Endothelial cell of umbilical vein (primary cell): ENCODE measurements around the gene DYRK1B. TPM values are rescaled to one million over a fixed set of nuclear protein-coding genes. Genes with fewer than 3 reads are reported as not detected.

Experiments used
- BruUV-seq: library from RNA; stranded (reverse); fragments of 400-500 nt; replicated peaks from 2 replicates; lab custom pipeline; 2021; lab: Mats Ljungman, UMichigan
- CTCF ChIA-PET: fragments of 300-600, 350-600 bp; sonication (Branson Sonifier 250); formaldehyde crosslinking; loops from one replicate; lab custom pipeline; 2021; ENCODE audit warnings: antibody characterized with exemption, inconsistent platforms; lab: Charles Lee
- POLR2A ChIA-PET: fragments of 300-600, 350-600 bp; sonication (Branson Sonifier 250); formaldehyde crosslinking; loops from one replicate; lab custom pipeline; 2021; ENCODE audit warnings: antibody characterized with exemption, inconsistent platforms; lab: Charles Lee
- DNase-seq: peaks from one replicate; pipeline ENCODE4 v3.0.0-alpha.2; 2011; ENCODE audit warnings: low read depth, low spot score
- FAIRE-seq: peaks from 2 replicates; lab custom pipeline; 2011; peaks lifted over from hg19 to GRCh38; lab: Jason Lieb, UNC
- H2AFZ ChIP-seq: 2 replicates; pipeline ENCODE4 v1.6.0; 2012; ENCODE audit warnings: low read depth, low read length, control low read depth, inconsistent platforms
- H3K27ac ChIP-seq: 2 replicates; pipeline ENCODE4 v1.5.1; 2011; ENCODE audit warnings: low read depth, mild to moderate bottlenecking, control low read depth, low read length, moderate library complexity; ENCODE audit not compliant: insufficient read depth
- H3K27me3 ChIP-seq, 2 experiments: 2 replicates each; pipeline versions ENCODE4 v1.6.0 to v1.6.1; 2011; ENCODE audit warnings: low read length in 2 of 2, mixed read lengths in 1 of 2; ENCODE audit not compliant: control insufficient read depth in 2 of 2, insufficient read depth in 2 of 2
- H3K36me3 ChIP-seq, 2 experiments: 2 replicates in 1 of 2; 3 replicates in 1 of 2; pipeline ENCODE4 v1.5.1; 2011; ENCODE audit warnings: low read length in 2 of 2, mild to moderate bottlenecking in 1 of 2, moderate library complexity in 1 of 2; ENCODE audit not compliant: control insufficient read depth in 2 of 2, insufficient read depth in 2 of 2; ENCODE audit errors: extremely low read depth in 1 of 2
- H3K4me1 ChIP-seq: 3 replicates; pipeline ENCODE4 v1.5.1; 2011; ENCODE audit warnings: mild to moderate bottlenecking, low read length; ENCODE audit not compliant: control insufficient read depth, insufficient read depth; ENCODE audit errors: extremely low read depth
- H3K4me2 ChIP-seq: 2 replicates; pipeline ENCODE4 v1.6.1; 2011; ENCODE audit warnings: low read length, control low read depth, mixed read lengths; ENCODE audit not compliant: insufficient read depth
- H3K4me3 ChIP-seq, 3 experiments: fragments of 200-600 bp in 1 of 3; sonication (generic), shearing (Covaris generic) in 1 of 3; replicated peaks in 1 of 3; 2 replicates each; pipeline ENCODE4 v1.5.1; 2011 to 2016; ENCODE audit warnings: control low read depth in 3 of 3, low read length in 3 of 3, mild to moderate bottlenecking in 2 of 3, inconsistent platforms in 1 of 3, low read depth in 1 of 3, moderate library complexity in 1 of 3; ENCODE audit not compliant: insufficient read depth in 1 of 3
- H3K79me2 ChIP-seq: 2 replicates; pipeline ENCODE4 v1.6.0; 2012; ENCODE audit warnings: low read length, inconsistent platforms; ENCODE audit not compliant: control insufficient read depth, insufficient read depth
- H3K9ac ChIP-seq: replicated peaks from 2 replicates; pipeline ENCODE3; 2011; ENCODE audit warnings: low read length, control low read depth; ENCODE audit not compliant: insufficient read depth; ENCODE audit errors: extremely low read depth
- H3K9me1 ChIP-seq: replicated peaks from 3 replicates; pipeline ENCODE4 v1.6.0; 2011; ENCODE audit warnings: mild to moderate bottlenecking, low read length; ENCODE audit not compliant: control insufficient read depth, insufficient read depth; ENCODE audit errors: extremely low read depth
- H3K9me3 ChIP-seq: replicated peaks from 2 replicates; pipeline ENCODE4 v1.5.1; 2012; ENCODE audit warnings: low read length, inconsistent platforms; ENCODE audit not compliant: control insufficient read depth, insufficient read depth
- H4K20me1 ChIP-seq: replicated peaks from 2 replicates; pipeline ENCODE3; 2011; ENCODE audit warnings: mild to moderate bottlenecking, low read length; ENCODE audit not compliant: control insufficient read depth, insufficient read depth; ENCODE audit errors: extremely low read depth
- EZH2 ChIP-seq: IDR thresholded peaks from 2 replicates; pipeline ENCODE4 v1.6.1; 2012; ENCODE audit warnings: borderline replicate concordance, low read depth, mild to moderate bottlenecking, moderate library complexity, low read length, inconsistent platforms; ENCODE audit not compliant: severe bottlenecking
- FOS ChIP-seq: IDR thresholded peaks from 2 replicates; pipeline ENCODE4 v1.6.1; 2011; ENCODE audit warnings: mild to moderate bottlenecking, low read length, moderate library complexity, borderline replicate concordance; ENCODE audit not compliant: insufficient read depth
- GATA2 ChIP-seq: IDR thresholded peaks from 2 replicates; pipeline ENCODE4 v1.7.0; 2011; ENCODE audit warnings: low read depth, mild to moderate bottlenecking, moderate library complexity, mixed read lengths, low read length; ENCODE audit not compliant: insufficient read length, insufficient read depth
- JUN ChIP-seq: IDR thresholded peaks from 2 replicates; pipeline ENCODE4 v1.6.1; 2011; ENCODE audit warnings: borderline replicate concordance, low read depth; ENCODE audit not compliant: insufficient read length, insufficient read depth
- MYC ChIP-seq: IDR thresholded peaks from one replicate; pipeline ENCODE4 v1.6.1; 2011; ENCODE audit warnings: mild to moderate bottlenecking, low read depth, low read length
- POLR2A ChIP-seq: IDR thresholded peaks from 2 replicates; pipeline ENCODE4 v1.6.1; 2012; ENCODE audit warnings: low read depth, mild to moderate bottlenecking, control low read depth, low read length
- POLR2AphosphoS5 ChIP-seq: IDR thresholded peaks from 2 replicates; pipeline ENCODE4 v1.6.1; 2012; ENCODE audit warnings: low read depth, mild to moderate bottlenecking, control low read depth, low read length, moderate library complexity; ENCODE audit not compliant: insufficient read depth
- dilution Hi-C: fragments of 300-500 bp; cut with MboI; formaldehyde crosslinking; loops from one replicate; pipeline ENCODE4 v1.15.0; 2019; ENCODE audit warnings: low sequenced_read_pairs; ENCODE audit not compliant: extremely low pct_ligation_motif_present
- intact Hi-C: fragments of 100-400 bp; cut with micrococcal nuclease; formaldehyde crosslinking; loops from one replicate; pipeline ENCODE4 v1.10.0; 2022
- polyA plus RNA-seq, 4 experiments: library from polyadenylated mRNA; depleted of rRNA in 3 of 4; stranded (reverse) in 3 of 4; unstranded in 1 of 4; fragments of >200 nt; gene quantifications; 2 replicates each; pipeline versions ENCODE4 v1.2.1 to v1.2.3, GENCODE V29; 2011 to 2012; ENCODE audit warnings: missing spikeins in 1 of 4
- total RNA-seq: library from RNA; stranded (reverse); gene quantifications from 2 replicates; pipeline ENCODE4 v1.2.3, GENCODE V29; 2021
- TF ChIP-seq, protein P1 (sequence below), 2 donors: IDR thresholded peaks; 1 replicate in 1 of 2; 2 replicates in 1 of 2; pipeline ENCODE4 v1.5.1; 2011; ENCODE audit warnings: low read length in 2 of 2, mild to moderate bottlenecking in 2 of 2, moderate library complexity in 2 of 2, control low read depth in 1 of 2, inconsistent platforms in 1 of 2, low read depth in 1 of 2; ENCODE audit not compliant: insufficient read depth in 1 of 2; ENCODE audit errors: extremely low read depth in 1 of 2
- TF ChIP-seq, protein P2 (sequence below): IDR thresholded peaks from 2 replicates; pipeline ENCODE4 v1.6.1; 2011; ENCODE audit not compliant: insufficient read depth, insufficient read length

Gene DYRK1B
- total and polyA plus RNA-seq, 2 donors (not counting 3 experiments of a cell fraction or from before 2014, with no cell fraction given) = 17.7 to 30.8 TPM

DNA sequence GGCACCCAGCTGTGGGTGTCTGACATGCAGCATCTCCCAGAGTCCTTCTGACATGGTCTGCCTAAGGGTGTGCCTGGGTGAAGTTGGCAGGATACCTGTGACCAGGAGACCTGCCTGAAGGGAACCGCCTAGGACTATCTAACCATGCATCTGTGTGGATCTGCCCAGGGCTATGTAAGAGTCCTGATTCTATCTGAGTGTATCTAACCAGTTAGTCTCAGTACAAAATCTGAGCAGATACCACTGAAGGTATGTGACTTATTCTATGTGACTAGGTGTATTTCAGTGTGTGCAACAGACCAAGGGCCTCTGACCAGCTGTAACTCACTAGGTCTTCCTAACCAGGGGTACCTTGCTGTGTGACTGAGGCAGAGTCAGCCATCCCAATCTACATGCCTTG lies 40.4 kb upstream of the DYRK1B start:
- H3K4me2 ChIP-seq = no peak overlapping the region
- no peak overlapping the region for H3K9ac ChIP-seq
- no peaks in the 10 kb centered on the region for H3K9me1 ChIP-seq
- no peak overlapping the region for H3K27ac ChIP-seq
- no peaks in the 10 kb centered on the region for H4K20me1 ChIP-seq
- no peaks in the 10 kb centered on the region for H3K36me3 ChIP-seq
- intact Hi-C loops = no loop called here
- H2AFZ ChIP-seq = no peak overlapping the region
- H3K4me1 ChIP-seq = no peaks in the 10 kb centered on the region
- CTCF ChIA-PET = no interaction called here
- no peak overlapping the region for H3K4me3 ChIP-seq
- H3K79me2 ChIP-seq = no peaks in the 10 kb centered on the region
- H3K27me3 ChIP-seq = no peaks in the 10 kb centered on the region
- dilution Hi-C loops = no loop called here
- FAIRE-seq (no peak), DNase-seq (no peak)
- no TSS peak for BruUV-seq
- H3K9me3 ChIP-seq = no peaks in the 10 kb centered on the region
- POLR2A ChIA-PET = no interaction called here
- TF ChIP-seq, protein P1, sequence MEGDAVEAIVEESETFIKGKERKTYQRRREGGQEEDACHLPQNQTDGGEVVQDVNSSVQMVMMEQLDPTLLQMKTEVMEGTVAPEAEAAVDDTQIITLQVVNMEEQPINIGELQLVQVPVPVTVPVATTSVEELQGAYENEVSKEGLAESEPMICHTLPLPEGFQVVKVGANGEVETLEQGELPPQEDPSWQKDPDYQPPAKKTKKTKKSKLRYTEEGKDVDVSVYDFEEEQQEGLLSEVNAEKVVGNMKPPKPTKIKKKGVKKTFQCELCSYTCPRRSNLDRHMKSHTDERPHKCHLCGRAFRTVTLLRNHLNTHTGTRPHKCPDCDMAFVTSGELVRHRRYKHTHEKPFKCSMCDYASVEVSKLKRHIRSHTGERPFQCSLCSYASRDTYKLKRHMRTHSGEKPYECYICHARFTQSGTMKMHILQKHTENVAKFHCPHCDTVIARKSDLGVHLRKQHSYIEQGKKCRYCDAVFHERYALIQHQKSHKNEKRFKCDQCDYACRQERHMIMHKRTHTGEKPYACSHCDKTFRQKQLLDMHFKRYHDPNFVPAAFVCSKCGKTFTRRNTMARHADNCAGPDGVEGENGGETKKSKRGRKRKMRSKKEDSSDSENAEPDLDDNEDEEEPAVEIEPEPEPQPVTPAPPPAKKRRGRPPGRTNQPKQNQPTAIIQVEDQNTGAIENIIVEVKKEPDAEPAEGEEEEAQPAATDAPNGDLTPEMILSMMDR (IDR thresholded peaks at IDR 0.05; ENCODE audit: extremely low read depth in 1 of 2, insufficient read depth in 1 of 2, low read depth in 1 of 2, low read length in 2 of 2) = no peak
- TF ChIP-seq FOS = no peak
- TF ChIP-seq JUN = no peak
- TF ChIP-seq POLR2A = no peak

DNA sequence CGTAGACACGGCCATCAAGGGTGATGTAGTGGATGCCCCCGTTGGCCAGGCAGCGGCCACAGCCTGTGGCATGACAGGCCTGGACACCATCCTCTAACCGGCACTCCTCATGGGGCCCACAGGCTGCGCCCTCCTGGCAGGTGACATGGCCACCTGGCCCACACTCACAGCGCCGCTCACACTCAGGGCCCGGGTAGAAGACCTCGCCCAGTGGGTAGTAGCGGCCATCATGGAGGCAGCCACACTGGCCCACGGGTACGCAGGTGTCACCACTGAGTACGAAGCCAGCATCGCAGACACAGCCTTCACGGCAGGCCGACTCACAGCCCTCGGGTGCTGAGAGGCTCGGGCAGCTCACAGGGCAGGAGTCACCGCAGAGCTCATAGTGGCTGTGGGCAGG lies 39.4 kb upstream of the DYRK1B start:
- Histone ChIP-seq H4K20me1 (no peaks in the 10 kb centered on the region), H3K27me3 (no peaks in the 10 kb centered on the region), H3K9ac (no peak overlapping the region), H3K79me2 (no peaks in the 10 kb centered on the region), H3K9me3 (no peaks in the 10 kb centered on the region), H2AFZ (no peak overlapping the region), H3K4me2 (no peak overlapping the region), H3K4me1 (no peaks in the 10 kb centered on the region), H3K9me1 (no peaks in the 10 kb centered on the region), H3K36me3 (no peaks in the 10 kb centered on the region), H3K27ac (no peak overlapping the region), H3K4me3 (no peak overlapping the region)
- BruUV-seq = no TSS peak
- TF ChIP-seq, protein P1 (IDR thresholded peaks at IDR 0.05; ENCODE audit: extremely low read depth in 1 of 2, insufficient read depth in 1 of 2, low read depth in 1 of 2, low read length in 2 of 2) = no peak
- TF ChIP-seq MYC (no peak), GATA2 (no peak), POLR2AphosphoS5 (no peak), JUN (no peak), FOS (no peak), POLR2A (no peak), EZH2 (no peak)
- TF ChIP-seq, protein P2, sequence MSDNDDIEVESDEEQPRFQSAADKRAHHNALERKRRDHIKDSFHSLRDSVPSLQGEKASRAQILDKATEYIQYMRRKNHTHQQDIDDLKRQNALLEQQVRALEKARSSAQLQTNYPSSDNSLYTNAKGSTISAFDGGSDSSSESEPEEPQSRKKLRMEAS = no peak
- dilution Hi-C loops (no loop called here), intact Hi-C loops (no loop called here)
- FAIRE-seq (no peak), DNase-seq (no peak)
- CTCF ChIA-PET = no interaction called here
- POLR2A ChIA-PET = no interaction called here
